D721Med (cell line): Measurements from ENCODE around the gene CD44.

Source experiments
- DNase-seq: peaks from one replicate; pipeline ENCODE4 v3.0.0; 2011; ENCODE audit warnings: low spot score; ENCODE audit not compliant: insufficient read length
- FAIRE-seq: peaks from 2 replicates; lab custom pipeline; 2011; peaks lifted over from hg19 to GRCh38; lab: Jason Lieb, UNC
- TF ChIP-seq, protein P1 (sequence below): IDR thresholded peaks from 2 replicates; pipeline ENCODE4 v1.5.1; 2012; ENCODE audit warnings: mild to moderate bottlenecking, control low read depth; ENCODE audit not compliant: insufficient read depth; ENCODE audit errors: missing control alignments

Gene CD44

DNA sequence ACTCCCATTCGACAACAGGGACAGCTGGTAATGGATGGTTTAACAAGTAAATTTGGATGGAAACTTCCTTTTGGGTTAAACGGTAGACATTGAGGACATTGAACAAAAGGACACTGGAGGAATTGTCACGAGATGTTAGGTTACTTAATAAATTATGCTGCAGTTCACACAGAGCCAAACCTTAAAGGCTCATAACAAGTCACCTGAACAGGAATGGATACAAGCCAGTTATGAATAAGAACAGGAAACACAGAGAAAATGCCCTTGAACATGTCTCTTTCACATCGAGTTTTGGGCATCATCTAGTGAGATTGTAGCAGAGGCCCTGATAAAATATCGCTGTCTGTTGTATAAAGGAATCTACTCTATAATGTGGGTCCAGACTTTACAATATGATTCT is 65.6 kb downstream of the CD44 start:
- no peak for DNase-seq
- no peak for FAIRE-seq
- TF ChIP-seq, protein P1, sequence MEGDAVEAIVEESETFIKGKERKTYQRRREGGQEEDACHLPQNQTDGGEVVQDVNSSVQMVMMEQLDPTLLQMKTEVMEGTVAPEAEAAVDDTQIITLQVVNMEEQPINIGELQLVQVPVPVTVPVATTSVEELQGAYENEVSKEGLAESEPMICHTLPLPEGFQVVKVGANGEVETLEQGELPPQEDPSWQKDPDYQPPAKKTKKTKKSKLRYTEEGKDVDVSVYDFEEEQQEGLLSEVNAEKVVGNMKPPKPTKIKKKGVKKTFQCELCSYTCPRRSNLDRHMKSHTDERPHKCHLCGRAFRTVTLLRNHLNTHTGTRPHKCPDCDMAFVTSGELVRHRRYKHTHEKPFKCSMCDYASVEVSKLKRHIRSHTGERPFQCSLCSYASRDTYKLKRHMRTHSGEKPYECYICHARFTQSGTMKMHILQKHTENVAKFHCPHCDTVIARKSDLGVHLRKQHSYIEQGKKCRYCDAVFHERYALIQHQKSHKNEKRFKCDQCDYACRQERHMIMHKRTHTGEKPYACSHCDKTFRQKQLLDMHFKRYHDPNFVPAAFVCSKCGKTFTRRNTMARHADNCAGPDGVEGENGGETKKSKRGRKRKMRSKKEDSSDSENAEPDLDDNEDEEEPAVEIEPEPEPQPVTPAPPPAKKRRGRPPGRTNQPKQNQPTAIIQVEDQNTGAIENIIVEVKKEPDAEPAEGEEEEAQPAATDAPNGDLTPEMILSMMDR, result no peak

DNA sequence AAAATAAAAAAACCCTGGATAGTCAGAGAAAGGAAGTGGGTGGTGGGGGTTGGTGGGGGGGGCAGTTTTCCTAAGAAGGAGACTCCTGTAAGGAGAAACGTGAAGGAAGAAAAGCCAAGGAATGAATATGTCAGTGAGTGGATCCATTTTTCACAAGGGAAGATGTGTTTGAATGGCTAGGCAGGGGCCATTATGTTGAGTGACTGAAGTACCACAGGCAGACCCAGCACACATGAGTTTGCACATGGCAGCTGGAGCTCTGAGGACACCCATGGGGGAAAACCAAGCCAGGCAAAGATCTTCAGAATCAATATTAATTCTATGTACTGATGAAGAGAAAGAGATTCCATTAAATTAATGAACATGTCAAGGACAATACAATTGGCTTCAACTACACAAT is 67.6 kb downstream of the CD44 start:
- no peak for DNase-seq
- no peak for FAIRE-seq
- TF ChIP-seq, protein P1, result no peak

DNA sequence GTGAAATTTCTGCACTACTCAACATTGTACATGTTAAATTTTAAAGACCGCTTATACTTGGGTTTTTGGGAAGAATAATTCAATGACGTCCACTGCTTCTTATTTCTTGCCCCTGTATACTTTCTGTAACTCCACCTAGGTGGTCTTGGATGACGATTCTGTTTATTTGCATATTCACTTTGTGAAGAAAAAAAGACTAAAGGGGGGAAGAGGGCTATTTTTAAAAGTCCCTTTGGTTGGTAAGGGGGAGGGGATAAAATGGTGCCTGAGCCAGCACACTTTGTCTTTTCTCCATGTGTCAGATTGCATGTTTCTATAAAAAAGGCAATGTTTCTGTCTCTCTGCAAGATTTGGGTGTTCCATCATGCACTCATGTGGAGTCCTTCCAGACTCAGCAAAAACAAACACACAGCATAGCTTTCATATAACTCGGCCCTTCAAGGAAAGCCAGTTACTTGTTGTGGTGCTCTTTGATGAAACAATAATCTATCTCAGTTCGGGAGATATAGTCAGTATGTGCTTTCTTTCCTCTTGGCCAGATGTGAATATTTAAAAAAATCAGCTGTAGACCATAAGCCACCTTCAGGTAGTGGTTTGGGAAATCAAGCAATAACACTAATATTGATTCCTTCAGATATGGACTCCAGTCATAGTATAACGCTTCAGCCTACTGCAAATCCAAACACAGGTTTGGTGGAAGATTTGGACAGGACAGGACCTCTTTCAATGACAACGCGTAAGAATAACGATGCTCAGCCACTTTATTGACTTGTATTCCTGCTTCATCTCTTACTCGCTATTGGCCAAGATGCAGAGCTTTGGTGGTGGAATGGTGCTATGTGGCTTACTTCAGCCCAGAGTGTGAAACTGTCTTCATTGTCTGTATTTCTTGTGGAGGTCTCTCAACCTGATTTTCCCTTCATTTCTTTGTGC is 68.8 kb downstream of the CD44 start:
- DNase-seq (no peak), FAIRE-seq (no peak)
- TF ChIP-seq, protein P1, result no peak

DNA sequence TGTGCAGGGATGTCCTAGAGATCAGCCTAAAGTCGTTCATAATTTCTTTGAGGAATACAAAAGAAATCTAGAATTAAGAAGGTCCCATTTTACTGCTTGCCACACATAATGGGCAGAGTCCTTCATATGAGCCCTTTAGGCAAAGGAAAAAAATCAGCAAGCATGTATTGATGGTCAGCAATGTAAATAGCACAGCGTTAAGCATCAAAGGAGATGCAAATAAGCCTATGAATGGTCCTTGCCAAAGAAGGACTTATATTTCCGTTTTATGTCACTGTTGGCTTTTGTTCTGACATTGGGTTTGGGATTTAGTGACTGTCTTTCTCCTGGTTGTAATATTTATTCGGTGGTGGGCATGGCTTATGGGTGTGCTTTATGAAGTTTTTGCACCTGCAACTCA is 69.8 kb downstream of the CD44 start:
- TF ChIP-seq, protein P1, result no peak
- no peak for FAIRE-seq
- DNase-seq, result no peak

DNA sequence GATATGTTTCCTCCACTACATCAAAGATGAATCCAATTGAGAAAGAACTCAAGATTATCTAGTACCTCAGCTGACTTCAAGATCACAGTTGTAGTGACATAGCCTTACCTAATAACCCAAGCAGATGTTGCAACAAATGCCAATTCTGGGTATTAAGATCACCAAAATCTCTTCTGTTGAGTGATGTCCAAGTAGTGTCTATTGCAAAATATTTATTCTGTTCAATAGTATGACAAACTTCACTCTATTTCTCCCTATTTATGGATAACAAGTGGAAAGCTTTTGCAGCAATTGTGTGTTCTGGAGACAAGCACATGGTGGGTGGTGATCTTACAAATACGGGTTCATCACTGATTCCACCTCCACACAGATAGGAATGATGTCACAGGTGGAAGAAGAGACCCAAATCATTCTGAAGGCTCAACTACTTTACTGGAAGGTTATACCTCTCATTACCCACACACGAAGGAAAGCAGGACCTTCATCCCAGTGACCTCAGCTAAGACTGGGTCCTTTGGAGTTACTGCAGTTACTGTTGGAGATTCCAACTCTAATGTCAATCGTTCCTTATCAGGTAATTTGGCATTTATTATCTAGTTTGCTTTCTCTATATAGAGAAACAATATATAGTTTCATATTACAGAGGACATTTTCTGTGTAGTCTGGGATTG is 72.0 kb downstream of the CD44 start:
- FAIRE-seq, result no peak

DNA sequence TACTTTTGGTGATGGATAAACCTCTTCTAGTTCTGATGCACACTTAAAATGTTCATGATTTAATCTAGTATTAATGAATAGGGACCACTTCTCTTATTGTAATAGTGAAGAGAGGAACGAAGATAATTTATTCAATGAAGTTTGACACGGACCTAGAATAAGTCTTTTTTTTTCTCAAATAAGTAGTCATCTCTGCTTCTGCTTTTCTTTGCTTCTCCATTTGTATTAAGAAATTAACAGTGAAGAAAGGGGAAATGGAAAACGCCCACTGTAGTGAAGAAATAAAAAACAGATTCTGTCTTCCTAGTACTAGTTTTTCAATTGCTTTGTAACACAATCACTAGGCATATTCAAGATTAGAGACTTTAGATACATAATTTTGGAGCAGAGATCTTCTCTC is 73.0 kb downstream of the CD44 start:
- TF ChIP-seq, protein P1, result no peak
- FAIRE-seq (no peak), DNase-seq (no peak)

More for the DNA sequence above, 72.0 kb downstream of the CD44 start:
- no peak for DNase-seq
- TF ChIP-seq, protein P1, result no peak

DNA sequence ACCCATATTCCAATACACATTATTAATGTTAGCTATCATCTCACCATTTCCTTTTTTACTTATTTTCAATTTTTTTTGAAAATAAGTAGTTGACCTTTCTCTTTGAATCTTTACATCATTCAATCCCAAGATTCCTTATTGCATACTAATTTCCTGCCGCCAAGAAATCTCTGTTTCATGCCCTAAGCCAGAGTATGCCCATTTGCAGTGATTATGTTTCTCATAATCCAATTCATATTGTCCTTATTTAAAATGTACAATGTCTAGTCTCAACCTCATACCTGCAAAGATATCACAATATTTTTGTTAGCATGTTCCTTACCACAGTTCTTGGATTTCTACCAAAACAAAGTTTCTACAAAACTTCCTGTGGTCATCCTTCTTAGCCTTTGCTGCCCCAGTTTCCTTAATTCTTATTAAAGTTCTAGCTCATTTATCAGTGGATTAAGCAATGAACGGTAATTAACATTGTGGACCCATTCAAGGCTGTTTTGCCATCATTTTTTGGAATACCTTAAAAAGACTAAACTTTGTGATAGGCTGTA is 75.3 kb downstream of the CD44 start:
- FAIRE-seq (no peak), DNase-seq (no peak)
- TF ChIP-seq, protein P1, result no peak
